GM04503 (cell line): ENCODE data around the gene TMEM116.
"Not testable (repeated sequence)": the region's sequence is repeated elsewhere in the genome, so short reads cannot be mapped to it uniquely, and the experiment has no call there.

Experiments used
- DNase-seq: peaks from one replicate; pipeline ENCODE4 v3.0.0-alpha.2; 2012; ENCODE audit warnings: low read depth

TMEM116 gene

GRCh38 chr12:112012775-112013600, at the start of gene TMEM116, which contains the start of gene ERP29:
Gene TMEM116, minus strand, starts transcription at chr12:112013165. Its CDS starts 7,895 bp downstream, at chr12:112005270.
Gene ERP29, plus strand, starts transcription at chr12:112013426. Its CDS starts 40 bp downstream, at chr12:112013466.
- DNase-seq = peak; percentile 79

GRCh38 chr12:112061137-112061536, 48.2 kb upstream of the TMEM116 start:
- DNase-seq = no peak

DNA sequence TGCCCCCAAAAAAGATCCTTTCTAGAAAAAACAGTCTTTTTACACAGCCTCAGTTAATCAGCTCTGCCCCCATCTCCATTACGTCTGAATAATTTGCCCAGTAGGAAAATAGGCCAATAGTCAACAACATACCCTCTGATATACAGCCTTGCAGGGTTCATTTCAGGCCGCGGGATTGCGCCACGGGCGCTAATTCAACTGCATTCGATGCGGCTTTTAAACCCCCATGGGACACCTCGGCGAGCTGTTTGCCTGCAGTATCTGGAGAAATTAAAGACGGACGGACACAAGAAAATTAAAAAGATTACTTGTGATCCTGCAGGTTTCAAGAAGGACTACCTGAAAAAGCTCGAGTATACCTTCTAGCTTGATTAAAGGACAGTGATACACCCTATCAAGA, 36.4 kb upstream of the TMEM116 start:
- no peak for DNase-seq

GRCh38 chr12:112046003-112046402, 33.0 kb upstream of the TMEM116 start:
- DNase-seq = no peak

GRCh38 chr12:112036614-112037013, 23.6 kb upstream of the TMEM116 start:
- not testable (repeated sequence) for DNase-seq

DNA sequence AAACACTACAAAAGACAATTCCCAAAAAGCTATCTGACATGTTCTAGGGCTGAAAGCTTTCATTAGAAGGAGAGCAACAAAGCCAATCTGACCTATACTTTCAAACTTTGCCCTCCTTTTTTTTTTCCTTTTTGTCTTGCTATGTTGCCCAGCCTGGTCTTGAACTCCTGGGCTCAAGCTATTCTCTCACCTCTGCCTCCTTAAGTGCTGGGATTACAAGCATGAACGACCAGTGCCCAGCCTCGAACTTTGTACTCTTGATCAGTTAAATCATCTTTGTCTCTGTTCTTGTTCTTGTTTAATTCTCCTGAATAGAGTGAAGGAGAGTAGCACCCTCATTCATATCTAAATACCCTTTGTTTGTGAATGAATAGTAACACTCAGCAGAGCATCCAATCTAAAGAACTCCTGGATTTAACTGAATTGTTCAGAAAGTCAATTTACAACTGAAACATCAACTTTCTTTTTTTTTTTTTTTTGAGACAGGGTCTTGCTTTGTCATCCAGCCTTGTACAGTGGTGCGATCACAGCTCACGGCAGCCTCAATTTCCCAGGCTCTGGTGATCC, 22.3 kb upstream of the TMEM116 start:
- no peak for DNase-seq

DNA sequence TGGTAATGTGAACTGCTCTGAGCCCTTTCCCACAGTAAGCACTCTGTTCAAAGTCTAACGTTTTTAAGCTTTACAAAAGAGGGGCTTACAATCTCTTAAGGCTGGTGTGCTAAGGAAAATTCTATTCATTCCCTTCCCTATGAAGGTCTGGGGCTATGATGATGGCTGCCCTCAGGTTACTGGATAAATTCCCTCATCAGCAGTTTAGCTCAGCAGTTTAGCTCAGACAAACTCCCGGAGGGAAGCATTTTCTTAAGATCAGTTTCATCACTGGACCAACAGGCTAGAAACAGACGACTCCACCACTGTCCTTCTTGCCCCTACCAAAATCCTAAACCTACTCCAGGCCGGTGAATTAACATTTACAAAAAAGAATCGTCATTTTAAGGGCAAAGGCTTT, 19.3 kb upstream of the TMEM116 start:
- DNase-seq = no peak

GRCh38 chr12:112031472-112031871, 18.5 kb upstream of the TMEM116 start:
- no peak for DNase-seq

DNA sequence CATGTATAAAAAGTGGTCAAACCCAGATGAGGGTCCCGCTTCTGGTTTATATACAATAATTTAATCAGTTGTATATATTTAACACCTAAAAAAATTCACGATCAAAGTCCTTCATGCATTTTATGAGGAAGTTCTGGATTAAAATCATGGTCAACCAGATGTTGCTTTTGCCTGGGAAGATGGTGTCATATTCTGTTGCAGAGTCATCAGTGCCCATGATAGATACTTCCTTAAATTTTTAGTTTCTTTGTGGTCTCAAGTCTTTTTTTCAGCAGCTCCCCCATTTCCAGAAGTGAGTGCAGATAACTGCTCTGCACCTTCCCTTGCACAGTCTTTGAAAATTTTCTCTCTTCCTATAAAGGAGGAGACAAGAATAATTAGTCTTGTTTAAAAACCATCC, 16.3 kb upstream of the TMEM116 start:
- DNase-seq = no peak

DNA sequence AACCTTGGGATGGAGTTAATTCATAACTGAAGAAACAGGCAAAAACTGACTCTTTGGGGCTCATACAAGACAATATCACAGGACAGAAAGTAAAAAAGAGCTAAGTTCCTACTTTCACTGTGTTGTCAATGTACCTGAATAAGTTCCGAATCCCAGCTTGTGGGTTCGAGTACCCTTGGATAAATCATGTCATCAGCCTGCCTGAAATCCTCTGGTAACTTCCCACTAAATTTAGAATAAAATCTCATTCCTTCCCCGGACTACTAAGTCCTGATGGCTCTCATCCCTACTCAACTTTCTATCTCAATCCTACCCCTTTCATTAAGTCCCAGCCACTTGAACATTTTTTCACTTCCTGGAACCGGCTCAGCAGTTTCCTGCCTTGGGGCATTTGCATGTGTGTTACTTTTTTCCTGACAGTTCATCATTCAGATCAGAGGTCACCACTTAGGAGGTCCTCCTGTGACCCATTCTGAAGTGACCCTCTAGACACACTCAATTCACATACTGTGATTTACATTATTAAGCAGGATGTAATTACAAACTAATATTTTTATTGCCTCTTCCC, 12.9 kb upstream of the TMEM116 start:
- DNase-seq = no peak

DNA sequence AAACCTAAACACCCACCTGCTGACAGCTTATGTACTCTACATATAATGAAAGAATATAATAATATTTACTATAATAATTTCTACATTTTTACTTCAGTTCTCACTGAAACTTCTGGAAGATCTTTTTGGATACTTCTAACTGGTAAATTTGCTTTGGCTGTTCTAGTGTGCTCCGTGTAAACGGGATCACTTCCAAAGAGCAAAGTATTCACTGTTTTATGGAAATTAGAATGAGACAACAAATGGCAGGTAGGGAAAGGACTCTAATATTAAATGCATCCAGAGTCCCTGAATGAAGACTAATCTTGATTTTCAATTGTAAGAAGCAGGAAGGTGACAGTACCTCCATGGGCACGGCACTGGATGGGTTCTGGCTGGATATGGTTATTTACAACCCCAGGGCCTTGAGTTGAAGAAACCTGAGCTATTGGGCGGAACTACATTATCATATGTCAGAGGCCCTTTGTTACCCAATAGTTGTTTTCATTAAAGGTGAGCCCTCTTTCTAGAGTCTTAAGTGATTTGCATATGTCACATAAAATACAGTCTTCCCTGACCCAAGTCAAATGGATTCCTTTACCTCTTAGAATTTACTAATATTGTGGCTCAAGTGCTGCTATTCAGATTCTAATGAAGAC, 10.9 kb upstream of the TMEM116 start:
- DNase-seq = no peak

DNA sequence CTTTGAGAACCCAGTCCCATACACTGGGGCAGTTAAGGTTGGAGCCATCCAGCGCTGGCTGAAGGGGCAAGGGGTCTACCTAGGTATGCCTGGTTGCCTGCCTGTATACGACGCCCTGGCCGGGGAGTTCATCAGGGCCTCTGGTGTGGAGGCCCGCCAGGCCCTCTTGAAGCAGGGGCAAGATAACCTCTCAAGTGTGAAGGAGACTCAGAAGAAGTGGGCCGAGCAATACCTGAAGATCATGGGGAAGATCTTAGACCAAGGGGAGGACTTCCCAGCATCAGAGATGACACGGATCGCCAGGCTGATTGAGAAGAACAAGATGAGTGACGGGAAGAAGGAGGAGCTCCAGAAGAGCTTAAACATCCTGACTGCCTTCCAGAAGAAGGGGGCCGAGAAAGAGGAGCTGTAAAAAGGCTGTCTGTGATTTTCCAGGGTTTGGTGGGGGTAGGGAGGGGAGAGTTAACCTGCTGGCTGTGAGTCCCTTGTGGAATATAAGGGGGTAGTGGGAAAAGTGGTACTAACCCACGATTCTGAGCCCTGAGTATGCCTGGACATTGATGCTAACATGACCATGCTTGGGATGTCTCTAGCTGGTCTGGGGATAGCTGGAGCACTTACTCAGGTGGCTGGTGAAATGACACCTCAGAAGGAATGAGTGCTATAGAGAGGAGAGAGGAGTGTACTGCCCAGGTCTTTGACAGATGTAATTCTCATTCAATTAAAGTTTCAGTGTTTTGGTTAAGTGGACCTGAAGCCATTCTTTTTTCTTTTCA, 9.5 kb upstream of the TMEM116 start:
- no peak for DNase-seq

GRCh38 chr12:112020947-112021457, 8.0 kb upstream of the TMEM116 start:
- no peak for DNase-seq

- DNase-seq = no peak
Measured at GRCh38 chr12:112018571-112019237, 5.7 kb upstream of the TMEM116 start.

DNA sequence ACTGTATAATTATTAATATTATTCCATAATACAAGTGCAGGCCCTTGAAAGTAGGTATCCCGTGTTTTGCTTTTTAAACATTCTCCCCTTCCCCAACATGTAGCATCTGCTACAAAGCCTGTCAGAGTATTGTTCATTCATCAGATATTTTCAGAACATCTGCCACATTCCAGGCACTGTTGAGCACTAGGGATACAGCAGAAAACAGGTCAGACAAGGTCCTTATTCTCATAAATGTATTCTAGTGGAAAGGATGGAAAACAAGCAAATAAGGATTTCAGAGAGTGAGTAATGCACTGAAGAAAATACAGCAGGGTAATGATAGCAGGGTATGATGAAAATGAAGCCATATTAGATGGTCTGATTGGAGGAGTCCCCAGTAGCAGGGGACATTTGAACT, 4.1 kb upstream of the TMEM116 start:
- no peak for DNase-seq

GRCh38 chr12:112015938-112016337, 3.0 kb upstream of the TMEM116 start:
- no peak for DNase-seq

GRCh38 chr12:112013601-112014402, 837 bp upstream of the TMEM116 start:
- DNase-seq = no peak

DNA sequence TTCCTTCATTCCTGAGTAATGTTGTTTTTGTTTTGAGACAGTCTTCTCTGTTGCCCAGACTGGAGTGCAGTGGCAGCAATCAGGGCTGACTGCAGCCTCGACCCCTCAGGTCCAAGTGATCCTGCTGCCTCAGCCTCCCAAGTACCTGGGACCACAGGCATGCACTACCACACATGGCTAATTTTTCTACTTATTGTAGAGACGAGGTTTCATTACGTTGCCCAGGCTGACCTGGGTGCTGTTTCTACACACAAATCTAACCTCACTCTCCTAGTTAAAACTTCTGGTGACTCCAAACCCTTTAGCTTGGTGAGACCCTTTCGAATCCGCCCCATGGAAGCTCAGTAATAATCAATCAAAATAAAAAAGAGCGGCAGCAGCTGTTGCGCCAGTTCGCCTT, 1.3 kb downstream of the TMEM116 start:
- no peak for DNase-seq

DNA sequence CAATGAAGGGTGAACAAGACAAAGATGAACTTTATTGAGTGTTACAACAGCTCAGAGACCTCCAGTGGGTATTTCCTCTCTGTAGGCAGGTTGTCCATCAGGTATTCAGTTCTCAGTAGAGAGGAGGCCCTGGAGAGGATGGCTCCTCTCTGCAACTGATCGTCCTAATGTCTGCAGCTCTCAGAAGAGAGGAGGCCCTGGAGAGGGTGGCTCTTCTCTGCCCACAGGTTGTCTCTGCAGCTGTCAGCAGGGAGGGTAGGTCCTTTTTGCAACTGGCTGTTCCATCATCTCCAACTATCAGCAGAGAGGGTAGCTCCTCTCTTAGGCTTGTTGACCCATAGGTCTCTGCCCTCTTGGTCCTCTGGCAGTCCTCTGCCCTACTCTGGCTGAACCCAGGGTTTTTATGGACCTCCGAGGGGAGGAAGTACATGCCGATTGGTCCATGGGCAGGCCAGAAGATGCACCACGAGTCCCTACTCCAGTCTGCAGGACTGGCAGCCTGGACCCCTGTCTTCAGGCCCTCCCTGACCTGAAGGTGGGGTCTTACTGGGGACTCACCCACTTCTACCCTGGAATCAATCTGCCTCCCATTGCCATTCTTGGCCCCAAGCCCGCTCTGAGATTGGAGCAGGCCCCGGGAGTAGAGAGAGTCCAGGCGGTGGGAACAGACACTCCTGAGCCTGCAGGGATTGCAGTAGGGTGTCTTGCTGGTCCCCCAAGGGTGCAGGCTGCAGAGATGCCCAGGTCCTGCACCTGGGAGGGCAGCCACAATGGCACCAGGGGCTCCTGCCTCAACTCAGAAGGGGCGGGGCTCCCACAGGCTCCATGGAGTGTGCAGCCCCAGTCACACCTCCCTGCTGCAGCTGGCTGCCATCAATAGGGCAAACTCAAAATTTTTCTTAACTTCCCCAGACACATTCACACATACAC, 2.3 kb downstream of the TMEM116 start:
- no peak for DNase-seq
